ENCODE measurements around the gene ABCF3. TPM values are rescaled to one million over a fixed set of nuclear protein-coding genes. Genes with fewer than 3 reads are reported as not detected.

ABCF3 gene
- total RNA-seq = 100 to 1,000 TPM; 128 to 168 (median 157) TPM
- total RNA-seq (2013) = 44.8 TPM

GRCh38 chr3:184186184-184186901 is at the start of gene ABCF3:
TSS of gene ABCF3 (plus strand) at chr3:184186199. CDS start at chr3:184186208, 9 bp downstream.
- H3K4me3 ChIP-seq (ENCODE audit: low read length) = peak within 1 kb of the TSS; percentile 81
- no peaks in the 10 kb centered on the region for H3K27me3 ChIP-seq (ENCODE audit: control insufficient read depth, insufficient read depth, low read length)
- peaks cover 55% of the 10 kb centered on the region for H3K36me3 ChIP-seq (ENCODE audit: control insufficient read depth, insufficient read depth, low read length)
- peaks cover 36 to 40% of the 10 kb centered on the region in 2 donors for H3K4me1 Mint-ChIP-seq
- peaks cover 28% of the 10 kb centered on the region for H3K4me1 ChIP-seq (ENCODE audit: control insufficient read depth, insufficient read depth, low read length)
- peak within 1 kb of the TSS; percentile 74 for H3K27ac ChIP-seq (ENCODE audit: low read length)
- H3K27me3 Mint-ChIP-seq (ENCODE audit: low read depth in 2 of 2) = no peaks in the 10 kb centered on the region
- peaks cover 9% of the 10 kb centered on the region for H3K36me3 Mint-ChIP-seq
- no peaks in the 10 kb centered on the region for H3K9me3 Mint-ChIP-seq
- H3K9me3 ChIP-seq (ENCODE audit: control insufficient read depth, insufficient read depth, low read length) = no peaks in the 10 kb centered on the region
- WGBS (ENCODE audit: insufficient coverage) = 1% methylated on average over 44 of the region's 45 CpGs
- TF ChIP-seq CTCF (IDR thresholded peaks at IDR 0.05) = no peak
- intact Hi-C loops (cut with micrococcal nuclease) = loop anchor here (1.0 to 2.0 kb wide), 2 partner anchors 12 to 112 kb away; partner anchors contain the start of genes AP2M1 and PSMD2
- ATAC-seq (peak; percentile 22 to 43 (median 24)), DNase-seq (no peak)
- peak within 1 kb of the TSS; percentile 86 to 96 for H3K27ac Mint-ChIP-seq
- peak within 1 kb of the TSS; percentile 97 for H3K4me3 Mint-ChIP-seq

DNA sequence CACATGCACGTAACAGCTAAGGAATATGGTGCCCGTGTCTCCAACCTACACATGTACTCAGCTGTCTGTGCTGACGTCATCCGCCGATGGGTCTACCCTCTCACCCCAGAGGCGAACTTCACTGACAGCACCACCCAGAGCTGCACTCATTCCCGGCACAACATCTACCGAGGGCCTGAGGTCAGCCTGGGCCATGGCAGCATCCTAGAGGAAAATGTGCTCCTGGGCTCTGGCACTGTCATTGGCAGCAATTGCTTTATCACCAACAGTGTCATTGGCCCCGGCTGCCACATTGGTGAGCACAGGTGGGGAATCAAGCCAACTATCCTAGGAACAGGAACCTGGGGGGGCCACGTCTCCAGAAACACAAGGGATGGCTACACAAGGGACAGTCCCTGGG is 45.6 kb upstream of the ABCF3 start:
- no peak overlapping the region for H3K27ac Mint-ChIP-seq
- 97% methylated on average over 10 of the region's 10 CpGs for WGBS (ENCODE audit: insufficient coverage)
- Histone ChIP-seq H3K27ac (ENCODE audit: low read length) (no peak overlapping the region), H3K27me3 (ENCODE audit: control insufficient read depth, insufficient read depth, low read length) (no peaks in the 10 kb centered on the region), H3K4me1 (ENCODE audit: control insufficient read depth, insufficient read depth, low read length) (peaks cover 11% of the 10 kb centered on the region), H3K9me3 (ENCODE audit: control insufficient read depth, insufficient read depth, low read length) (no peaks in the 10 kb centered on the region), H3K4me3 (ENCODE audit: low read length) (no peak overlapping the region), H3K36me3 (ENCODE audit: control insufficient read depth, insufficient read depth, low read length) (peaks cover 58% of the 10 kb centered on the region)
- no peaks in the 10 kb centered on the region for H3K27me3 Mint-ChIP-seq (ENCODE audit: low read depth in 2 of 2)
- peaks cover 26 to 33% of the 10 kb centered on the region in 2 donors for H3K4me1 Mint-ChIP-seq
- no peak overlapping the region for H3K4me3 Mint-ChIP-seq
- TF ChIP-seq CTCF (IDR thresholded peaks at IDR 0.05) = no peak
- ATAC-seq = no peak
- intact Hi-C loops (cut with micrococcal nuclease) = no loop called here
- H3K36me3 Mint-ChIP-seq = no peaks in the 10 kb centered on the region
- no peak for DNase-seq
- no peaks in the 10 kb centered on the region for H3K9me3 Mint-ChIP-seq

DNA sequence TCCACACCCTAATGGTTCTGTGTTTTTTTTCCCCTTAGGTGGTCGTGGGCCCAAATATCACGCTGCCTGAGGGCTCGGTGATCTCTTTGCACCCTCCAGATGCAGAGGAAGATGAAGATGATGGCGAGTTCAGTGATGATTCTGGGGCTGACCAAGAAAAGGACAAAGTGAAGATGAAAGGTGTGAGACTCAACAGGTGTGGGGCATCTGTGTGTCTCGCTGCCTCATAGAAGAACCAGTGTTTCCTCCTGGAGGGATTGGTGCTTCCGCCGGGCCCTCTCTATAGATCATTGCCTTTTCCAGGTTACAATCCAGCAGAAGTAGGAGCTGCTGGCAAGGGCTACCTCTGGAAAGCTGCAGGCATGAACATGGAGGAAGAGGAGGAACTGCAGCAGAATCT is 43.8 kb upstream of the ABCF3 start:
- Mint-ChIP-seq H3K4me1 (peaks cover 9 to 15% of the 10 kb centered on the region in 2 donors), H3K4me3 (no peak overlapping the region), H3K27ac (peak overlapping the region in 1 of 2 donors; percentile 70), H3K36me3 (no peaks in the 10 kb centered on the region), H3K27me3 (ENCODE audit: low read depth in 2 of 2) (no peaks in the 10 kb centered on the region), H3K9me3 (no peaks in the 10 kb centered on the region)
- DNase-seq (no peak), ATAC-seq (no peak)
- Histone ChIP-seq H3K4me3 (ENCODE audit: low read length) (no peak overlapping the region), H3K27ac (ENCODE audit: low read length) (no peak overlapping the region), H3K4me1 (ENCODE audit: control insufficient read depth, insufficient read depth, low read length) (no peaks in the 10 kb centered on the region), H3K36me3 (ENCODE audit: control insufficient read depth, insufficient read depth, low read length) (peaks cover 66% of the 10 kb centered on the region), H3K27me3 (ENCODE audit: control insufficient read depth, insufficient read depth, low read length) (no peaks in the 10 kb centered on the region), H3K9me3 (ENCODE audit: control insufficient read depth, insufficient read depth, low read length) (no peaks in the 10 kb centered on the region)
- intact Hi-C loops (cut with micrococcal nuclease) = no loop called here
- 96% methylated on average over 7 of the region's 7 CpGs for WGBS (ENCODE audit: insufficient coverage)
- no peak for TF ChIP-seq CTCF (IDR thresholded peaks at IDR 0.05)
